ENCODE data around the gene BCAS1. TPM values are rescaled to one million over a fixed set of nuclear protein-coding genes. Genes with fewer than 3 reads are reported as not detected.

Gene BCAS1
- total RNA-seq, 1 donor from 2014 or later = under 0.01 TPM

GRCh38 chr20:53984356-53985149, 85.8 kb downstream of the BCAS1 start:
- no peak for TF ChIP-seq CTCF (conservative IDR thresholded peaks at IDR 0.05; ENCODE audit: low read depth, low read length)
- no peak for DNase-seq (ENCODE audit: low read depth)

GRCh38 chr20:53983401-53983800, 87.0 kb downstream of the BCAS1 start:
- no peak overlapping the region for H3K4me3 ChIP-seq (ENCODE audit: low read depth, low read length)
- no peak for DNase-seq (ENCODE audit: low read depth)
- TF ChIP-seq CTCF (conservative IDR thresholded peaks at IDR 0.05; ENCODE audit: low read depth, low read length) = no peak

More at GRCh38 chr20:53984356-53985149, 85.8 kb downstream of the BCAS1 start:
- no peak overlapping the region for H3K4me3 ChIP-seq (ENCODE audit: low read depth, low read length)

GRCh38 chr20:53982624-53983023, 87.8 kb downstream of the BCAS1 start:
- TF ChIP-seq CTCF (conservative IDR thresholded peaks at IDR 0.05; ENCODE audit: low read depth, low read length) = no peak
- DNase-seq (ENCODE audit: low read depth) = no peak
- H3K4me3 ChIP-seq (ENCODE audit: low read depth, low read length) = no peak overlapping the region

GRCh38 chr20:53981752-53982437, 88.5 kb downstream of the BCAS1 start:
- TF ChIP-seq CTCF (conservative IDR thresholded peaks at IDR 0.05; ENCODE audit: low read depth, low read length) = no peak
- H3K4me3 ChIP-seq (ENCODE audit: low read depth, low read length) = no peak overlapping the region
- no peak for DNase-seq (ENCODE audit: low read depth)

GRCh38 chr20:53981130-53981529, 89.3 kb downstream of the BCAS1 start:
- TF ChIP-seq CTCF (conservative IDR thresholded peaks at IDR 0.05; ENCODE audit: low read depth, low read length) = no peak
- no peak overlapping the region for H3K4me3 ChIP-seq (ENCODE audit: low read depth, low read length)
- no peak for DNase-seq (ENCODE audit: low read depth)

- no peak overlapping the region for H3K4me3 ChIP-seq (ENCODE audit: low read depth, low read length)
- no peak for TF ChIP-seq CTCF (conservative IDR thresholded peaks at IDR 0.05; ENCODE audit: low read depth, low read length)
- DNase-seq (ENCODE audit: low read depth) = no peak
Measured at GRCh38 chr20:53980031-53980465, 90.3 kb downstream of the BCAS1 start.
